NT2/D1 (cell line): ENCODE data around the gene CEP131.

ENCODE experiments used
- SUZ12 ChIP-seq: IDR thresholded peaks from 2 replicates; pipeline ENCODE4 v1.6.1; 2011; ENCODE audit not compliant: insufficient read length, insufficient read depth; ENCODE audit errors: extremely low read depth
- YY1 ChIP-seq: IDR thresholded peaks from 2 replicates; pipeline ENCODE4 v1.6.1; 2011; ENCODE audit not compliant: insufficient read length, insufficient read depth
- ZNF274 ChIP-seq: IDR thresholded peaks from 2 replicates; pipeline ENCODE4 v1.6.1; 2011; ENCODE audit warnings: mild to moderate bottlenecking, low read depth, low read length

DNA sequence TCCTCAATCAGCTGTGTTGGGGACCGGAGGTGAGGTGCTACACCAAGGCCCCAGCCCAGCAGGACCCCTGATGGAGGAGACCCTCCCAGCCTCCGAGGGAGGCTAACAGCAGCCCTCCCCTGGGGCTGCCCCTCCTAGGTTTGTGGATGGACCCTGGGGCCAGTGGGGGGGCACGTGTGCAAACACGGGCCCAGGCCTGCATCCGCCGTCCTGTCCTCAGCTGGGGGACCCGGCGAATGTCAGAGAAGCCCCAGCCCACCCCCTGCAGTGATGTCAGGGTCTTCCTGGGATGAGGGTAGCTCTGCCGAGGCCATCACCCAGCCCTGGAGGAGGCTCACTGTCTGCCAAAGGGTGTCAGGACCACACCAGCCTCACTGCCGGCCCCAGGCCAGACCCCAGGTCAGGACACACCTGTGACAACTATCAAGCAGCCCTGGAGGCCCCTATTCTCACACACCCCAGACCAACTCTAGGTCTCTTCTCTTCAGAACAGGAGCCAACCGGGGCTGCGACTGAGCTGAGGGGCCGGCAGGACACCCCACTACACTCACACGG, 26.7 kb downstream of the CEP131 start:
- TF ChIP-seq ZNF274 (no peak), SUZ12 (no peak), YY1 (no peak)
